Globus pallidus (tissue), 1 donor: ENCODE data around the gene AFF3.
"Not testable (repeated sequence)": the region's sequence is repeated elsewhere in the genome, so short reads cannot be mapped to it uniquely, and the experiment has no call there.

ENCODE experiments used
- DNase-seq: peaks from one replicate; pipeline ENCODE4 v3.0.0-alpha.2; 2015; ENCODE audit warnings: low spot score

AFF3 gene

DNA sequence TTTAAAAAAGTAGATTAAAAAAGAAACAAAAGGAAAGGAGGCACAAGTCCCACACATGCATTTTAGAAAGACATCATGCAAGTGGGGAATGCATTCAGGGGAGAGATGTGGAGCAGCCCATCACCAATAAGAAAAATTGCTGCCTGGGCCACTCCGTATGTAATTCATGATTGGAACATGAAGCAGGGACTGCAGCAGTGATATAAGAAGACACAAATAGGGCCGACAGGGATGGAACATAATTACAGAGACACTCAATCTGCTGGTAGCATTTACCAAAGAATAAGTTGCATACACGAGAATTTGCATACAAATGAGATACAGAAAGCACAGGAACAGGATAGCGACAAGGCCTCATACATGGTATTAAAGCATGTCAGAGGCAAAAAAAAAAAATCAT lies 6.5 kb upstream of the AFF3 start:
- no peak for DNase-seq

DNA sequence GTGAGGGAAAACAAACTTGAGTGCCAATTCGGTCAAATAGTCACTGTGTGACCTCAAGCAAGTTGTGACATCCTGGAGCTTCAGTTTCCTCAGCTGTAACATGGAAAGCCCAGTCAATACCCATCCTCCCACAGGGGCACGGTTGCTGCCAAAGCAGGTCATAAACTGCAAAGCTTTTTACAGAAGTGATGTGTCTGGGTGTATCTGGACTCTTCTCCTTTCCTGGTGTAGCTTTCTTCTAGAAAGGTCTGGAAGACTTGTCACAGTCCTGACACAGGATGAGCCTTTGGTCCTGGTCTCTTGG lies 4.2 kb upstream of the AFF3 start:
- no peak for DNase-seq

DNA sequence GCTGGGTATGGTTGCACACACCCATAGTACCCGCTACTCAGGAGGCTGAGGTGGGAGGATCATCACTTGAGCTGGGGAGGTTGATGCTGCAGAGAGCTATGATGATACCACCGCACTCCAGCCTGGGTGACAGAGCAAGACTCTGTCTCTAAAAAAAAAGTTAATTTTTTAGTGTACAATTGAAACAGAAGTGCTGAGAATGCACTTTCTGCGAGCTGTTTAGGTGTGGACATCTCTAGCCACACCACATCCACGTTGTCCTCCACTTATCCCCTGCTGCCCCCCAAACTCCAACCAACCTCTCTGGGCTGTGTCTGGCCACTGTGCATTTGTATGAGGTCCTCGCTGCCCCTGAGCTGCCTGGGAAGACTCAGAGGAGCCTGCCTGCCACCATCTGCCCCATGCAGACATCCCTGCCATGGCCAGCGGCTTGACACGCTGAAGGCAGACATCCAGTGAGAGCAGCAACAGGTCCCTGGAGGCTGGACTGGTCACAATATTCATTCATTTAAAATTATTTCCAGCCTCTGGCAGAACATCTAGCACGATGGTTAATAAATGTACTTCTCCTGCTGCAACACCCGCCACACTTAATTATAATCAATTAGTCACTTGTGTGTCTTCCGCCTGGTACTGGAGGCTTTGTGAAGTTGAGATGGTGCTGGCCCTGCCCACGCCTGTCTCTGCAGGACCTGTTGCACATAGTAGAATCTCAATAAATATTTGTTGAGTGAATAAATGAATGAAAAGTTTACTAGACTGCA lies 3.7 kb upstream of the AFF3 start:
- DNase-seq: no peak

DNA sequence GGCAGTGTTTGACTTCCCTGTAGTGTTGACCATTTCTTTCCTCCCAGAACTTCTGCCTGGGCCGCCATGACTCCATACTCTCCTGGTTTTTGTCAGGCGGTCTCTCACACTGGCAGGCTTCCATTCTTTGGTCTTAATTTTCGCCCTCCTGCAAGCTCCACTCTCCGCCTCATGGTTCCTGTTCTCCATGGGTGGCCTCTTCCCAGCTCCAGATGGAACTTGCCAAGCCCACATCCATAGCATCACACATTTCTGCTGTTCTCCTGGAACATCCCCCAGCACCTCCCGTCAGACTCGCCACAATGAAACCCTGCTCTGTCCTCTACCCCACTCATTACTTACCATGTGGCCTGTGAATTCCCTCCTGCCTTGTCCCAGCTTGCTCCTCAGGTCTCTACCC lies 896 bp upstream of the AFF3 start:
- DNase-seq: no peak

DNA sequence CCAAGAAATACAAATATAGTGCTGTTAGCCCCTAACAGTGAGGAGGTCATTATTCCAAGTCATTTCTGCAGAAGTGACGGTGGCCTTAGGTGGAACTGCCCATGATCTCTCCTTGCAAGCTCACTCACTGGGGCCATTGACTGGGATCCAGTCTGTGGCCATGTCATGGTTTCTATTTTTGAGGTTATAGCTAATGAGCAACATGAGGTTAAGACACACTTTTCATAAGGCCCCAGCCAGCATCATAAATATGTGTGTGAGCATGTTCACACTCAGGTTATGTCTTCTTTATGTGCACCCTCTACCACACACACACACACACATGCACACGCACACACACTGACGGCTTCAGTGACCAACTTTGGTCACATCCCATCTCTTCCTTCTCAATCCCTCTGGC lies 484 bp downstream of the AFF3 start:
- no peak for DNase-seq

DNA sequence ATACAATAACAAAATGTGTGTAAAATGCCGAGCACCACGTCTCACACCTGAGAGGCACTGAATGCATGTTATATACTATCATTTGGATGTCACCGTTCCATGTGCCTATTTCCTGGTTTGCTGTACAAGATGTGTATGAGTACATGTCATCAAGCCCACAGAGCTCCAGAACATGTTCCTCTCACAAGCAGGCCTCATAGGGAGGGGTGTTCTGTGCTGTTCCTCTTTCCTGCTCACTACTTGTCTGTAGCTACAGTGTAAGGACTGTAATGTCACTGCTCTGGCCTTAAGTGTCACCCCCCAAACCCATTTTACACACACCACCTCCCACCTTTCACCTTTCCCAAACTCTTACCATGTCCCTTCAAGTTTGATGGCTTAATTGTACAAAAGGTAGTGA lies 1.8 kb downstream of the AFF3 start:
- DNase-seq: no peak

DNA sequence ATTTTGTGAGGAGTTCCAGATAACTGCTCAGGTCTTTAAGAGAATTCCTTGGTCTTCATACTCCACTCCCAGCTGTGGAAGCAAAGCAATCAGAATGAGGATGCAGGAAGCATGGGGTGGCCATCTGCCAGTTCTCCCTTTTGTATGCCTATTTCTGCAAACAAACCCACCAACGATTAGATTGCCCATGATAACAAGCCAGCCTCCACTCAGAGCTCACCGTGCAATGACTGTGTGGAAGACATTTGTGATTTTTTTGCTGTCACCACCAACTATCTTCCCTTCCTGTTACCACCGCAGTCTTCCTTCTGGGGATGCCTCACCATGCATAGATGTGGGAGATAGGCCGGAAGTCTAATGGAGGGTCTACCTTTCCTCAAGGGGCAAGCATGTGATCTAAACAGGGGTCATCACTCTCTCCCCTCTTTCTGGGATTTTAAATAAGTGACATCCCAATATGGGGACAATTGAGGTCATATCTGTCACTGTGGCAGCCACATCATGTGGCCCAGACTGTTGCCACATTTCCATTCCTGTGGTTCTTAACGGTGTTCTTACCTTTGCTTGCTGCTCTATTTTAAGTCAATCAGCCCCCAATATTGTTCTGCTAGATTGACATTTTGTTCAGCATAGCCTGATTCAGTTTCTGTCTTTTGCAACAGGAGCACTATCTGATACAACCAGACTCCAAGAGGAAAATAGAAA lies 4.4 kb downstream of the AFF3 start:
- DNase-seq: no peak

DNA sequence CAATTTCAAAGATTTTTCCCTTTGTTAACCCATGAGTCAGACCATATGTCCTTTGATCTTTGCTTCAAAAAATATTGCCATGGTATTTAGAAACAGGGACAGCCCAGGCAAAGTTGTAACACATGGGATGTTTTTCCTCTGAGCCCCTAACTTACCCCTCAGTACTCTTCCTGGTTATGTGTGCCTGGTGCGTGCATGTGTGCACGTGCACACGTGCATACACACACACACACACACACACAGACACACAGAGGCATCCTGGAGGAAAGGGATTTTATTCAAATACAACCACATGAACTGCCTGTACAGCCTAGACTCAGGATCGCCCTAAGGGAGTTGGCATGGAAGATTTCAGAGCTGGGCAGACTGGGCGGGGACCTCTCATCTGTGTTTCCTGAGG lies 5.1 kb downstream of the AFF3 start:
- DNase-seq: no peak

DNA sequence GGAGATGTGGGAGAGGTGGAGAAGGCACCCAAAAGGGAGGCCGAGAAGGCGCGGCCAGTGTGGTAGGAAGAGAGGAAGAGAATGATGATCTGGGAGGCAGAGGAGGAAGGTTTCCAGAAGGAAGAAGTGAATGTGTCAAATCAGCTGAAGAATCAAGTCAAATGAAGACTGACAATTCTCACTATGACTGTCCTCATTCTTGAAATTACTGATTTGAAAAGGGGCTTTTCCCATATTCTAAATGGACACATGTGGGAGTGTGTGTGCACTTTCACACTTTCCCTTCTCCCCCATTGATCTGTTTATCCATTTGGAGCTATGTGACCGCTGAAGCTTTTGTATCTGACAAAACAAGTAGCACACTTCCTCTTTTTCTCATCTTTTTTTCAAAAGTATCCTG lies 6.1 kb downstream of the AFF3 start:
- no peak for DNase-seq

DNA sequence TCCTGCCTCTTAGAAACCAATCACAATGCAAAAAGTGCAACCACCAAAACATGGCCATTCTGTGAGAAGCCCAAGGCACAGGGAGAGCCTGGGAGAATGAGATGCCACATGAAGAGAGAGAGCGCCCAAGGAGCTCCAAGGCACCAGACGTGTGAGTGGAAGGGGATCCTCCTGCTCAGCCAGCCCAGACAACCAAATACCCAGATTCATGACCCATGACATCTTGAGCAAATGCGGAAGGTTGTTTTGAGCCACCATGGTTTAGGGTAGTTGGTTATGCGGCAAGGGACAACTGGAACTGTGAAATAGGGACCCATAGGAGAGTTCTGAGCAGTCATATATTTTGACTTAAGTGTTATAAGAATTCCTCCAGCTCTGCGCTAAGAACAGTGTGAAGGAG lies 7.0 kb downstream of the AFF3 start:
- no peak for DNase-seq

DNA sequence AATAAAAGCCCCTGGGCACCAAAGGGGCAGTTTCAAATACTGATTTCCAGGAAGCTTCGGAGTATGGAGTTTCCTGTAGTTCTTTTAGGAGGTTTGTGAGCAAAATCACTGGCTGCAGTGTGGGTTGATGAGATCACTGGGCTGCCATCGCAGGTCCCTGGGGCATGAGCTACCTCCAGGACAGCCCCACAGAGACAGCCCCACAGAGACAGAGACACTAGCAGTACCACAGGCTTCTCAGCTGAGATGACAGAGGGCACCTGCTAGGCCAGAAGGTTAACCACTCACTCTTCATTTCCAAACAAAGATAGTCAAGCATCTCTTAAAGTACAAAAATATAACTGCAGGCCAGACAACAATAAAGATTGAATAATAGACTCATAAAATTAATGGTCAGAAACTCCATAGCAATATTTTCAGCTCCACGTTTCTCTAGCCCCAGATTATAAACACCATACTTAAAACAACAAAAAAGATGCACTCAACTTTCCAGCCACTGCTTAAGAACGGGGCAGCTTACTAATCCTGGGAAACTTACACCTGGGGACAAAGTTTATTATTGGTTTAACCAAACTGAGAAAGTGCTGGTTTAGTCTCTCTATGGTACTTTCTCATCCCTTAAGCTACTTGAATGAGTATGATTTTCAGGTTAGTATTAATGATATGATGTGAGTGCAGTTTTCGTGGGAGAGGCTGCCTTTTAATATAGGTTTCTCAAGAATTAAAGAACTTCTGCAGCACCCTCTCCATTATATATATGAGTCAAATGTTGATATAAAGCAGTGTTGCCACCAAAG lies 11.6 kb downstream of the AFF3 start:
- DNase-seq: no peak

DNA sequence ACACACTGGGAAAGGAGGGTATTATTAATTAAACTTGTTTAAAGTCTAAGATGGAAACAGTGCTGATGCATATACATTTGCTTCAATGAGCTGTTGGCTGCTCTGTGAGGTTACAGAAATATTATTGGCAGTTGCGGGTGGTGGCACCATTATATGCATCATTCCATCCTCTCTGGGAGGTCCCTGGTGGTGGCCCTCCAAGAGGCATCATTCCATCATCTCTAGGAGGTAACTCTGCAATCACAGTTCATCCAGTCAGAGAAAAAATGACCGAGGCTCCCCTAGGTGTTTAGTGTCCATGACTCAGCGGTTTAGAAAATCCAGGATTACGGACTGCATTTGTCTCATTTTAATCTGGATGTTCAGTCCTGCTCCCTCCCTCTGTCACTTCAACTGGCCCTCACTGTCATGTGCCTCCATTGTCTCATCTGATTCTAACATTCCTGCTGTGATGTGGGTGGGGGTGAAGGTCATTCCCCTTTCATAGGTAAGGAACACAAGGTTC lies 15.4 kb downstream of the AFF3 start:
- DNase-seq: no peak

DNA sequence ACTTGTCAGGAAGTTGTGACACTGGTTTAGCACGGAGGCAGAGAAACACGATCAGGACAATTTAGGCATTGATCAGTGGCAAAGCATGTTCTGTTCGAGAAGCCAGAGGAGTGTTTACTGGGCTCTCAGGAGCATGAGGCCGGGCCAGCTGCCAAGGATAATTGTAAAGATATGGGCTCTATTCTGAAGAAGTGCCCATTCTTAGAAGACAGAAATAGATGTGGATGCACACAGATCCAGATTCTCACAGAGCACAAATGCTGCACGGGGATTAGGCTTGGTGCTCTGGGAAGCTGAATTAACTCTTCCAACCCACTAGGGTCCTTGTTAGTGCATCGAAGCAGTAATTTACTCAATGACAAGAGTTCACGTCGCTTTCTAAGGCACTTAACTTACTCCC lies 16.2 kb downstream of the AFF3 start:
- DNase-seq: no peak

DNA sequence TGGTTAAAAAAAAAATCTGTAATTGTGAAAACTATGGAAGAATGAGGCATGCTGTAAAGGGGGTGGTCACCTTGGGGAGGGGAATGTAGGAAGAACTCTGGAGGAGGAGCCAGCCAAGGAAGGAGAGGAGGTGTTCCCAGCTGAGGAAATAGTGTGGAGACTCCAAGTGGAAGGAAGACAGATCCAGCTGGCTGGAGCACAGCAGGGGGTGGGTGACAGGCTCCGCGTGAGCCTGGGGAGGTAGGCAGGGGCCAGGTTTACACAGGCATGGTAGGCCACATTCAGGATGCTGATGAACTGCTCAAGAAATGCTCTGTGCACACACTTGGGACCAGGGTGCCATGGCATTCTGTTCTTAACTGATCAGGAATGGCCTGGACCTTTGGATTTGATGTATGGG lies 16.8 kb downstream of the AFF3 start:
- no peak for DNase-seq

DNA sequence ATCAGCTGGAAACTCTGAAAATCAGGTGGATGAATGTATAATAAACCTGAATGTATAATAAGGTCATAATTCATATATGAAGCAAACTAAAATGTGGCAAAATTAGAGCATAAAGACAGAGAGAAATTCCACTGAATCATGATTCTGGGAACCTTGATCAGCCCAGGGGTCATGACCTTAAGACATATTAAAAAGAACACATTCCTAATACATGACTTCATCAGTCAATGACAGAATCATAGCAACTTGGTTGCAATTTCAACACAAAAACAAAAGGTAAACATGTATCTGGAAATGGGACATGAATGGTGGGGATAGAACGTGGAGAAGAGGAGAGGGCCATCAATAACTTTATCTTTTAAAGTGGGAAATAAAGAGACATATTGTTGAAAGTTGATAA lies 17.6 kb downstream of the AFF3 start:
- DNase-seq: no peak

DNA sequence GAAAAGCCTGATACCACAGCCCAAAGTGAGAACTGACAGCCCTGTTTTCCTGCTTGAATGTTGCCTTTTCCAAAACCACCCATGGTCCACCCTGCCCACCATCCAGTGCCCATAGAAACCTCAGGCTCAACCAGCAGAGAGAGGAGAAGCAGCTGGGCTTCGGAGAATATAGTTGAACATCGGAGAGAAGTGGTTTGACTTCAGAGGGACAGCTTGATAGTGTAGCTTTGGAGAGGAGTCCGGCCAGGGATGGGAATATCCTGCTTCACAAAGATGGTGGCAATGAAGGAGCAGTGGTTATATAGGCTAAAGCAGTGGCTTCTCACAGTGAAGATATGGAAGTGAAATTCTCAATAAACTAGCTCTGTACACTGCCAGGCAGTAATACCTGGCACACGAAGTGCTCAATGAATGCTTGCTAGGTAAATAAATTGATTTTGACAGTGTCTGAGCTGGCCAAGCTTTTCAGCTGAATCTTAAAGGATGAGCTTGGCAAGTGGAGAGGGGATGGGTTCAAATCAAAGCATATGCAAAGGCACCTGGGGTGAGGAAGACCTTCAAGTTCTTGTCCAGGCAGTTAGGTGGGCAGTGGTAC lies 21.2 kb downstream of the AFF3 start:
- no peak for DNase-seq

DNA sequence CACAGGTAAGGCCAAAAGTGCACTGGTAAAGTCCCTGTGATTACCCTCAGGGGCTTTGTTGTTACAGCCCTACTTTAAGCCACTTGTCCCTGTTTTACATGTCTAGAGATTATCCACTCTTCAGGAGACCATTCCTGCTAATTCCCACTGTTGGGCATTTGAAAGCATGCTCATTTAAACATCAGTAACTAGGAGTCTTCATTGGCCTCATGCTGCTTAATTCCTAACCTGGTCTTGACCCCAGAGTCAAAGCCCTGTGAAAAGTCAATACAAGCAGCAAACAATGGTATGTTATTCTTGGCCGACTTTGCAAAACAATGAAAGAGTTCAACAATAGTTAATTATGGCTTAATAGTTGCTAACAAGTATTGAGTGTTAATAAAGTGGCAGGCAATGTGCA lies 23.2 kb downstream of the AFF3 start:
- DNase-seq: no peak

DNA sequence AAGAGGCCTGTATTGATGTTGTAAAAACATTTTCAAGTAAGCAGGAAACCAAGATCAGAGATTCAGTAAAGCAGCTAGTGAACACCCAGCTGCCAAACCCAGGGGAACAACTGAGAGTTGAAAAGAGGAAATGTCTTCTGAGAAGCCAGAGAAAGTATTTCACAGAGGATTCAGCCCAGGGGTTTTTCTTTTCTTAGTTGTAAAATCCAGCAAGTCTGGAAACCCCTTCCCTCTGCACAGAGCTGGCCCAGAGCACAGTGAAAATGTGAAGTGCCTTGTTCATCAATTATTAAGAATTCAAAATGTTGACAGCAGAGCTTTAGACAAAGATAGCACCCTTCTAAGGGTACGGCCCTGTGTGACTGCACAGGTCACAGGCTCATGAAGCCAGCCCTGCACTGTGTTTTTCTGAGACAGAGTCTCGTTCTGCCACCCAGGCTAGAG lies 28.4 kb downstream of the AFF3 start:
- DNase-seq: no peak

DNA sequence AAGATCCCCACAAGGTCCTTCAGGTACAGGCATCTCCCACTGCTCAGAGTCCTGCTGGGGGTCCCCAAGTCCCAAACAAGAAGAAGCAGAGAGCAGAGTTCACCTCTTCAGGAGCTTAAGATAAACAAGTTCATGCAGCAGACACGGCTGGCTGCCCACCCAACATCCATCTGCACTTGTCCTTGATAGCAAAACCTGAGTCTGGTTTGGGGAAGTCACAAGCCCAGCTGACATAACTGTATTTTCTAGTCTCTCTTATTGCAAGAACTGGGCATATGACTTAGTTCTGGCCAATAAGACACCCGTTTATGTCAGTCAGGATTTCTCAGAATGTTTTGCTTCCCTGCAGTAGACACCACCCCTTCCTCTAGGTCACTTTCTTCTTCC lies 31.8 kb downstream of the AFF3 start:
- DNase-seq: no peak

DNA sequence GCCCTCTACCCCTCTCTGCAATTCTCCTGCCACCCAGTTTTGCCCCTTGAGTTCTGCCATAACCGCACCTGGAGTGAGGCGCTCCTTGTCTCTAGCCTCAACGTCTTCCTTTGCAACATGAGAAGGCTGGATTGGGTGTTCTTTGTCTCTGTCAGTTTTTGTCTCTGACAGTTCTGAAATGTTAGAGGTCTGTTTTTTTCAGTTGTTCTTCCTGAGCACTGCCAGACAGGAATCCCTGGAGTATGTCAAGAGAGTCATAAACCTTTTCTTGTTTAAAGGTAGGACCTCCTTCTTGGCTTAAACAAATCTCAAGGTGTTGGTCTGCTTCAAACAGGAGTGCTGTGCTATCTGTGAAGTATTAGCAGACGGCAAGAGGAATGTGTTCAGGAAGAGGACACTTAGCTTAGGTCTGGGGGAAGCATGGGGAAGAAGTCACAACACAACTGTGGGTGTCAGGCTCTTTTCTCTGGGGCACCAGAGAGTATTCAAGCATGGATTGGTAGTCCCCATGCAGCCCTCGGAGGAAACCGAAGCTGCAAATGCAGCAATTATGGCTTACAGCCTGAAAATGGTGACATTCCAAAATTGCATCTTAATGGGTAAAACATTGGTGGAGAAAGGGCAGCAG lies 32.3 kb downstream of the AFF3 start:
- DNase-seq: no peak

DNA sequence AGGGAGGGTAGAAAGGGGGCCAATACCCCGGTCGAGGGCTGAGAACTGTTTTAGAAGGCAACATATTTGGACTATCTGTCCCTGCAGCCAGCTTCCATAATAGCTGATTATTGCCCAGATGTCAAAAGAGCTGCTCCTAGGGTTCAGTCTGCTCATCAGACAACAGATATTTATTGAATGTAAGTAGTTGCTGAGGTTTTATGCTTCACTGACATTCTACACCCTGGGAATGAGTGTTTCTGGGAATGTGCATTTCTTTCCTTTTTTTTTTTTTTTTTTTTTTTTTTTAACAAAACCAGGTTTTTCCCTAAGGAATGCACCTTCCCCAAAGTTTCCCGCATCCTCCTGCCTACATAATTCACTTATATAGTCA lies 33.8 kb downstream of the AFF3 start:
- DNase-seq: not testable (repeated sequence)
